ENCODE results near the gene EYA4.

EYA4 gene

DNA sequence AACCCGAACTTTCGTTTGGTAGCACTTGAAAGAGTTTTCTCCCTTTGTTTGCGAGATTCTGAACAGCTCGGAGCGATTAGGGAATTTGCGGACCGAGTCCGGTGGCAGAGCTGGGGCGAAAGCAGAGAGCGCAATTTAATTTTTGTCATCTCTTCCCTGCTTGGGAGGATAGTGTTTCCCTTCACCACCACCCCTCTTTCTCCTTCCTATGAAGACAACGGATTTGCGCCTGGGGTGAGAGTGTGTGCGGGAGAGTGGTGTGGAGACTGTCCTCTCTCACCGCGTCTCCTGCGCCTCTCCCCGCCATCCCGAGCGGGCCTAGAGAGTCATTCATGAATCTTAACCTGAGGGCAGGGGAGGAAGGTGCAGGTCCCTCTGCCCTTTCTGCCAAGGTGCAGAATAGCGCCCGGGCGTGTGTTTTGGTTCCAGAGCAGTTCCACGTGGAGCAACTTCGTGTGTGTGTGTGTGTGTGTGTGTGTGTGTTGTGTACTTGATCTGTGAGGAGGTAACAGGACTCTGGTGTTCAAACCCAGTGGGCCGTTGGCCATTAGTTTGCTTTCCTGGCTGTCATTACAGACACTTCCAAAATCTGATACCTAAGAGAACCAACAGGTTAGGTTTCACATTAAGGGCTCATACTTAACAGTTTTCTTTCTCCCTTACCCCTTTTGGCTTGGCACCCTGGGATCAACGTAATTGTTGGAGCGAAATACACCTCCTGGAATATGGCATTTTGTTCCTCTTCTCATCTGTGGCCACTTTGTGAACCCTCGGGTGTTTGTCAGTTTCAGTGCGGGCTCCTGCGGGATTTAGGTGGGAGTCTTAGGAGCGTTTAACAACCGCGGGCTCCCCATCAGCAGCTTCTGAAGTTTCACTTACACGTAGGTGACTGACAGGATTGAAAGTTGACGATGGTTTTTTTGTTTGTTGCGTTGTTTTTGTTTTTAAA, 1.8 kb downstream of the EYA4 start:
- DNase-seq: no peak

DNA sequence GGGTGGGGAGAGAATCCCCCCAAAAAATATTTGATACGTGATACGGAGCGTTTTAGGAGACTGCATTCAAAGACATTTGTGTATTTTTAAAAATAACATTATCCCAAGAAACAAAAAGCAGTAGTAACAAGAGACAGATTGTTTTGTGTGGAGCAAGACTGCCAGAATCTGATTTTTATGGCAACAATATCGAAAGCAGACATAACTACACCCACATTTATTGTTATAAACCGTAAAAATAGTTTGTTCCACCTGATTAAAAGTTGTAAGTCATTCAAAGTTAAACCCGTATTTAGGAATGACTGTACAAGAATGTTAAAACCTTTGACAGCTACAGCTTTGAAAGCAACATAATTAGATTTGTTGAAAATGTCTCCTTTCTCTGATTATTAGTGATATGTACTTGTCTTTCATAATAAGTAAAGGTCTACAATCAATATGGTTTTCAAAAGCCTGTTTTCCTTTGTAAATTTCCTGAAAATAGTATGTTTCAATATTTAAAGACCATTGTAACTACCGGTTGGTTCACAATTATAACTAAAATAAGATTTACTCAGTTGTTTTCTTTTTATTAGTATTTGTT, 2.7 kb downstream of the EYA4 start:
- no peak for DNase-seq

DNA sequence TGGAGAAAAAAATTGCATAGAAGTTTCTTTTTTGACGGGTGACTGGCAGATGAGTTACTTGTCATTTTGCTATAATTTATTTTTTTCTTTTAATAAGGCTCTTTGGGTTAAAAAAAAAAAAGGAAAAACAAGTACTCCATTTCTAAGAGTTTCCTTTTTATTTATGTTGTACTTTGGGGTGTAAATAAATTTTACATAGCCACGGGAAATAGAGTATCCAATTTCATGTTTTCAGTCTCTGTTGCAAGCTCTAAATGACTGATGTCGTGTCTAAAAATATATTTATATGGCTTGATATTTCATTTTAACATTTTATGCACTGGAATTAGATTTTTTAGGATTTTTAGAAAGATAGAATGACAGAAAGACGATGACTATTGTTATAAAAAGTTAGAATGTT, 3.4 kb downstream of the EYA4 start:
- no peak for DNase-seq

DNA sequence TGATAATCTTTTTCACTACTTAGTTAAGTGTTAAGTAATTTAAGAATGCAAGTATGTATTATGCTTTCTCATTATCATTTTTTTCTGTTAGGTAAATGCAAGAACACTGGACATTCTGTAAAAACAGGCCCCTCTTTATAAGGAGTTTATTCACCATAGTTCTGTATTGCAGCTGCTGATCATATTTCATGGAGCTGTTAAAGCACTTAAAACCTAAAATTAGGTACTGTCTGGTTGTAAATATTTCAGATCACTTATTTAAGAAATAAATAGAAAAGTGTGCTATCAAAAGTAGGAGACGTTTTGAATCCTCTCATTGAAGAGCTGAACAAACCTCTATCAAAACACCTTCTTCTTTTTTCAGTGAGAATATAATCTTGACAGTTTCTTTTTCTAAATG, 3.9 kb downstream of the EYA4 start:
- no peak for DNase-seq

DNA sequence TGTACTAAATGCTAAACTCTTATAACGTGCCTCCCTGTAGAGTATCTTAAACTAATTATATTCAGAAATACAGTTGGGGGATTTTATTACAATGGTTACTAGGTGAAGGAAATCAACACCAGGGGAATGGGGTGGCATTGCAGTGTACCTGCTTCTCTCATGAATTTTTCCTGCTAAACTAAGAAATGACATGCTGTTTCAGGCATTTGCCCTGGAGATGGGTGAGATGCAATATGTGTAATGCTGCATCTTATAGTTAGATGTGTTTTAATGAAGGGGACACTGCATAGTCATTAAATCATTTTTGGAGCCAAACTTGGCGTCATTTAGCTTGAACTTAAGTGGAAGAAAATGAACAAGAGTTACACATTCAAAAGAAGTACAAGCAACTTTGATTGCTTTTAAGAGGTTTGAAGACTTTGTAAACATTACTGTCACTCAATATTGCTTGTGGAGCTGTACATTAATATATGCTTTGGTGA, 4.3 kb downstream of the EYA4 start:
- DNase-seq: no peak

DNA sequence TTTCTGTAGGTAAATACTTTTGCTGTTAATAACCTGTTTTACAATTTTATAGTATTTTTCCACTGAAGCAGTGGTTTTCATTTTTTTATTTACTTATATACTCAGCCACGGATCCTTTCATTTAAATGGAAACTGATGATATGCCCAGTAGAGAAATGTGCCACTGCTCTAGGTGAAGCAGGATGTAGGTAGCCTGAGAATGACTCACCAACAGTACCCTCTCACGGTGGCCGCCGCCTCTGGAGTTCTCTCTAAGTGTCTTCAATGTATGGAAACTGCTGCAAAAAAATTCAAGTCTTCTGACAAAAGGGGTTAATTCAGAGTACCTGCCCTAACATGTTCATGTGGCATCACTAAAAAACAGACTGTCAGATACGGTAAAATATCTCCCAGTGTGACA, 6.4 kb downstream of the EYA4 start:
- DNase-seq: no peak

DNA sequence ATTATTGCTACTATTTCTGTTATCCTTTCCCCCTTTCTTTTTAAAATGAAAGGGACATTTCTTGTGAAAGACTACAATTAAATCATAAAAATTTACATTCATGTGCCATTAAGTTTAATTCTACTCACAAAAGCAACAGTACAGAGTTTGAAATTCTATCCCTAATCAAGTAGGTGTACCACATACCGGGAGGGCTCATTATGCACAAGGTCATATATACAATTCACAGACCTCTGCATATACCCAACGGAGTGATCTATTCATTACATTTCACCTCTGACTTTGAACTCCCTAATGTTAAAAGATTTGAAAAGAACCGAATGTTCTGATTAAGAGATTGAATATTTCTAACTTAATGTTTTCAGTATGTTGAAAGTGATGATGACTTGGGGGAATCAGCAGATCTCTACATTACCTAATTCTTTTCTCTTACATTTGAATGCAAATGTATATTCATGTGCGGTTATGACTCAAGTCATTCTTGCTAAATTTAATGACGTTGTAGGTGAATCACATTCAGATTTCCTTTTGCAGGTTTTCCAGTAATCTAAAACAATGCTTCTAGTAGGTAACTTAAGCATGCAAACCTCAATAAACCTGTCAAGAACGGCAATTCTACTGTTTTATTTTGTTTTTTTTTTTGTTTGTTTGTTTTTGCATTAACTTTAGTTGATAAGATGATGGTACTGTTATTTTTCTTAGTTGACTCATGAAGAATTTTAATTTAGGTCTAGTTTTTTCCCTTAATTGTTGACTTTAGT, 7.3 kb downstream of the EYA4 start:
- DNase-seq: no peak

DNA sequence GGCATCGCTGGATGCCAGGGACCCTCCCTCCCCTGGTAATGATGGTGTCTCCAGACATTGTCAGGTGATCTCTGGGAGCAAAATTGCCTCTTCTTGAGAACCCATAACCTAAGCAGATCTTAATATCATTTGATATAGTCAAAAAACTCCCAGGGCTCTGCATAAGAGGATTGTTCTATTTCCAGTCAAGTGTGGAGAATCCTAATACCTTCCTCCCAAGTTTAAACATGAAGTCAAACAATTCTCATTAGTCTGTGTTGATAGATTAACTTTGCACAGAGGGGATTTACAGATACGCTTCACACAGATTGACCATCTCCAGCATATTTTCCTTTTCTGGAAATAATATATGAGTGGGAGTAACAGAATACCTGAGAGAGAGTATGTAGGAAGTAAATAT, 10.5 kb downstream of the EYA4 start:
- no peak for DNase-seq

DNA sequence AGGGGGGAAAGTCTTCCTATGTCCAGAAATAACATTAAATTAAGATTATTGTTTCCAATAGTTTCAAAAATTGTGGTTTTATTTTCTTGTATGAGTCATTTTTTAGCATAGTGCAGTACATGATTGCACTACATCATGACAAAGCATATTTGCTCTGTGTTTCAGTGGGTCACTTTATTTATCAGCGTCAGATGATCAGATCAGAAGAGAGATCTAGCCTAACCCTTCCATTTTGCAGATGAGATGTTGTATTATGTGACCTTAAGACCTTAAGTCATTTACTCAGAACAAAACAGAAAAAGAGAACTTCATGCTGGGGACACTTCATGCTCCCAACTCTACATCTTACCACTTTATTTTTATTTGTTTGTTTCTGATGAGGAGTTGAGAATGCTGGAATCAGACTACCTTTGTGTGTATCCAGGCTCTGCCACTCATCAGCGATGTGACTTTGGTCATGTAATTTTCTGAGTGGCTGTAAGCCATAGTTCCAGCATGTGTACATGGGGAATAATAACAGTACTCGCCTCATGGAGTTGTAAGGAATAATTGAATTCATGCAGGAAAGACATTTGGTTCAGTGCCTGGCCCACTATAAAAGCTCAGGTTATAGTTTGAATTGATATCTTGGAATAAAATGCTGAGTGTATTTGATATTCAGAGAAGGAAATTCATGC, 13.5 kb downstream of the EYA4 start:
- no peak for DNase-seq

DNA sequence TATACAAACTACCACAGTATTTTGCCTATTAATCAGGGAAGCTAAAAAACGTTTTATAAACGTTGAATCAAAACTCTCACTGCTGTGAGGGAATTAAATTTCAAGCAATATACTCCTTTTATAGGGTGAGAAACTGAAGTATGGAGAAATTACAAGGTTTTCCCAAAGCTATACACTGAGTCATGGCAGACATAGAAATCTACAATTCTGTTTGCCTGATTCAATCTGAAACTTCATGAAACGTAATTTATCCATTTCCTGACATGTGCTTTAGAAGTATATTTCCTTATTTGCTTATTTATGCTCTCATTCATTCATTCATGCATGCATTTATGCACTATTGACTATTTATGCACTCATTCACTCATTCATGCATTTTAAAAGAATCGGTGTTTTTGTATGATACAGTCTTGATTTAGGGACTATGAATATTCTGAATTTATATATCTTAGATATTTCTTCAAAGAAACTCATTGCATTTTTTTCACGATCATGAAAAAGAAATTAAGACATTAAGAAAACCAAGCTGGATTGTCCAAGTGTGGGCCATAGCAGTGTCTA, 16.5 kb downstream of the EYA4 start:
- DNase-seq: no peak

DNA sequence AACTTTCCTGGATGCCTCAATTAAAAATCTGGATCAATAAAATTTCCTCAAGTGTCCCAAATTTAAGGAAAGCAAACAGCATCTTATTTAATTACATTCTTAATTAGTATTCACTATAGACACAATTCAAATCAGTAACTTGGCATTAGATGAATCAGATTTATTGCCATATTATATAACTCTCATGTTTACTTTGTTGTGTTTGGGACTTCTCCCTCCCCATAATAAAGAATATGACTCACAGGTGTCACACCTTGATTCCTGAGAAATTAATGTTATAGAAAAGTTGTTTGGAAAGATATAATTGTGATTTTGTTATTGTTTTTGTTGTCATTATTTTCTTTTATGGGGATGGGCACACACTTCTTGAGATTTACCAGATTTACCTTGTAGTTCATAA, 18.4 kb downstream of the EYA4 start:
- DNase-seq: no peak

DNA sequence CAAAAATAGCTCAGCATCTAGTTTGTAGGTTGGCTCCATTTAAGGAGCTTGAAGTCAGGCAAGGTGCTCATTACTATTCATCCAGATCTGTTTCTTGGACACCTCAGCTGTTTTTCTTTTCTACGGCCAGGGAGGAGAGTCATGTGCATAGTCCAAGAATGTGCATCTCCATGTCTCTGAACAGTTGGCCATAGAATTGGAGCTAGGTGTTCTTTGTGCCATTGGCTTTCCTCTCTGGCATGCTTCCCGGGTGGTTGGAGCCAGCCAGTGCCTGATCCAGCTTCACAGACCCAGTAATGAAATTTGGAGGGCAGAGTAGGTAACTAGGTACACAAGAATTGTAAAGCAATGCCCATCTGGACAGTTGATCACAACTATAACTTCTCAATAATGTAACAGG, 21.6 kb downstream of the EYA4 start:
- no peak for DNase-seq

DNA sequence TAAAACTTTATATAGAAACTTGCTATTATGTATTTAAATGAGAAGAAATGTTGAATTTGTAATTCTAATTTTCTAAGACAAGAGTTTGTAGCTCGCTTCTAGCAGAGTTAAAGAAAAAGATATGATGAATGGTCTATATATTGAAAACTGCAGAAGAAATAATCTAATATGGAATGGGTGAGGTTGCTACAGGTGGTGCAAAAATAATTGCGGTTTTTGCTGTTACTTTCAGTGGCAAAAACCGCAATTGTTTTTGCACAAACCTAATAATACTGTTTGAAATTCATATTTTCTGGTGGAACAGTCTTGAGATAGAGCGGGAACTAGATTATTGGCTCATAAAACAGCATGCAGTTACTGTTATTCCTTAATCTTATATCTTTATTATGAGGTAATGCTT, 23.9 kb downstream of the EYA4 start:
- DNase-seq: no peak

DNA sequence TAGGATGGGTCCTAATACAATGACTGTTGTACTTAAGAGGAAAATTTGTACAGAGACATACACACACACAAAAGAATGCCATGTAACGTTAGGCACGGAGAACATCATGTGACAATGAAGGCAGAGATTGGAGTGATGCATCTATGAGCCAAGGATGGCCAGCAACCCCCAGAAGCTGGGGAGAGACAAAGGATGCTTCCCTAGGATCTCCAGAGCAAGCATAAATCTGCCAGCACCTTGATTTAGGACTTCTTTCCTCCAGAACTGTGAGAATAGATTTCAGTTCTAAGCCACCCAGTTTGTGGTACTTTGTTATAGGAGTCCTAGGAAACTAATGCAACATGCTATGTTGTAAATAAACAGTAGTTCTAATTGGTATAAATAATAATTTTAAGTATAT, 25.0 kb downstream of the EYA4 start:
- no peak for DNase-seq

DNA sequence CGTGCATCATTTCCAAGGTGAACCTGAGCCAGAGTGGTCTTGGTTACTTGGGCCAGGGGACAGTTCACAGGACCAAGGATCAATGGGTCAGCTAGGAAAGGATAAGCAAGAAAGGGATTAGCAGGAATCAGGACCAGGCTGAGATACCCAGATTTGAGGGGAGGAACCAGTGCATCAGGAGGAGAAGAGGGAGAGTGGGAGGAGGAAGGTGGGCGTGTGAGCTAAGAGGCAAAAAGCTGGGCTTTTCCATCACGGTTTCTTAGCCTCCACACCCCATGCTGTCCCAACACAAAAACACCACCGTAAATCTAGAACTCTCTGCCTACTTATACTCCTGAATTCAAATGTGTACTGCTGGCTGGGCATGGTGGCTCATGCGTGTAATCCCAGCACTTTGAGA, 27.5 kb downstream of the EYA4 start:
- DNase-seq: no peak

DNA sequence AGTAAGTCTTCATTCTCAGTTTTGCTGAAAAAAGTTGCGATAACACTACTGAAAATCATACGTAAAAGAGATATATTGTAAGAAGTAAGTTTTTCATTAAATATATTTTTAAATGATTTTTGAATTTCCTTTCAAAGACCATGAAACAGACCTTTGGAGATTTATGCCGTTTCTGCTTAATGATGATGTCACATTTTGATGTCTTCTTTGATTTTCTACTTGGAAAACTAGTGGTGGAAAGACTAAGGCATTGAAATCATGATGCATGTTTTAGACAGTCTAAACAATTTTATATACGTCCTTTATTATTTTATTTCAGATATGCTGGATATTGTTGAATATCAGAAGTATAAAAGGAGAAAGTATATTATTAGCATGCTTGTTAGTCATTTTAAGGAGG, 33.7 kb downstream of the EYA4 start:
- DNase-seq: no peak

DNA sequence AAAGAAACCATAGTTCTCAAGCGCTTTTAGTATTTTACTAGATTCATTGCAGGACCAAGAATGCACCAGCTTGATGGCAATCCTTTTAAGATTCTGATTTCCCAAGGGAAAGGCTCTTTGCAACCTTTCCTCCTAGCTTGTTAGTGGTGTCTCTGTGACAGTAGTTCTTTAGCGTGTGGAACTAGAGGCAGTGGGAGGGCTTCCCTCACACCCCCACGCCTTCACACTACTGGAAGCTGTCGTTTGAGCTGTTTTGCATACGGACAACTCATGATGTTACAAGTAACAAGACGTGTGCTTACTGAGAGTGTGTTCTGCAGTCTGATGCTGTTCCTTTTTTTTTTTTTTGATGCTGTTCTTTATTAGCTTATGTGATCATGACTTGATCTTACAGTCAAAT, 34.1 kb downstream of the EYA4 start:
- DNase-seq: no peak

DNA sequence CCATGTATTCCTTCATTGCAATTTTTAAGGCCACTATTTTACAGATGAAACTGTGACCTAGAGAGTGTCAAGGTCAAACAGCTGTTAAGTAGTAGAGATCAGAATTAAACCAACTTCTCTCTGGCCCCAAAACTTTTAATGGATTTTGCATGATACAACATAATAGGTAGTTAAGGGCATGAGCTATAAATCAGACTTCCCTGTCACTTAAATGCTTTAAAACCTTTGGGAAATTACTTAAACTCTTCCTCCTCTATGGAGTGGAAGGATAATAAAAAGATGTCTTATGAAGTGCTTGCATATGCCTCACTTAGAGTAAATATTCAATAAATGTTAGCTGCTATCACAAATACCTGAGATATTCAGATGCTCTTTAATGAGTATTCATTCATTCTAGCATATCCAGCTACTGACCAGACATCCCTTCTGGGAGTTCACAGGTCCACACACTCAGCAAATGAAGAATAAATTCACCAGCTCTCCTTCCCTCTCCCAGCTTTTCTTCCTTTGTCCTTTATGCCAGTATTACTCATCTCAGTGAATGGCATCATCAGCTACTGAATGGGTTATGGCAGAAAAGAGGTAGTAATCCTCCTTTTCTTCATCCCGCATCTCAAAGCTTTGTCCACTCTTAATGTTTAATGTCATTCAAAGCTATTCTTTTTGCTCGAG, 36.2 kb downstream of the EYA4 start:
- no peak for DNase-seq

DNA sequence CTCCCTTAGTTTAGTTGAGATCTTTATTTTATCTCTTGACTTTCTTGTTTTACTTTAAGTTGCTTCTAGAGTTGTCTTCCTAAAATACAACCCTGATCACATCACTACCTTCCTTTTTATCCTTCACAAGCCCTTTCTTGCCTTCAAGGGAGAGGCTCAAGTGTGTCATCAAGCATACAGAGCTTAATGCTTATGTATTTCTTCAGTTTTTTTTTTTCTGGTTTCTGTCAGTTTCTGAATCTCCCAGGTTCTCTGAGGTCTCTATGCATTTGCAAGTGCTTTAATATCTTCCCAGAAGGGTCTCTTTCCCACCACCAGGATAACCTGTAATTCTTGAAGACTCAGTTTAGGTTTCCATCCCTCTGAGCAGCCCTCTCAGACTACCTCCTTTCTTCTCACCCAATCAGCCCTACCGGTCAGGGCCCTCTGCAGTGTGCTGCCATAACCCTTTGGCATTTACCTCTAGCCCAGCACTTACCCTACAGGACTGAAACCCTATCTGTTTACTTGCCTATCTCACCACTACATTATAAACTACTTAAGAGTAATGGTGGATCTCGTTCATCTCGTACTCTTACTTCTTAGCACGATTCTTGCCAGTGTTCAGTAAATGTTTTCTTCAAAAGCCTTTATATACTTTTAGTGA, 36.9 kb downstream of the EYA4 start:
- no peak for DNase-seq

DNA sequence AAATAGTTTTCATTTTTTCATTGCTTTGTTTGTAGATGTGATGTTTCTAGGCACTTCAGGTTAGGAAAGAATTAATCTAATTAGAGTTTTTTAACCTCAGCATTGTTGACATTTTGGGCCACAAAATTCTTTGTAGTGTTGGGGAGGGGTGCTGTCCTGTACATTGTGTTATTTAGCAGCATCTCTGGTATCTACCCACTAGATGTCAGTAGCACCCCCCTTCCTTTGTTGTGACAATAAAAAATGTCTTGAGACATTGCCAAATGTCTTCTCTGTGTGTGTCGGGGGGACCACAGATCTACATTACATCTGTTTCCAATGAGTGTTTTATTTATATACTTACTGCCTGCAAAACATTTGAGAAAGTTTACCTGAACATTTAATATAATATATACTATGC, 45.6 kb downstream of the EYA4 start:
- DNase-seq: no peak

DNA sequence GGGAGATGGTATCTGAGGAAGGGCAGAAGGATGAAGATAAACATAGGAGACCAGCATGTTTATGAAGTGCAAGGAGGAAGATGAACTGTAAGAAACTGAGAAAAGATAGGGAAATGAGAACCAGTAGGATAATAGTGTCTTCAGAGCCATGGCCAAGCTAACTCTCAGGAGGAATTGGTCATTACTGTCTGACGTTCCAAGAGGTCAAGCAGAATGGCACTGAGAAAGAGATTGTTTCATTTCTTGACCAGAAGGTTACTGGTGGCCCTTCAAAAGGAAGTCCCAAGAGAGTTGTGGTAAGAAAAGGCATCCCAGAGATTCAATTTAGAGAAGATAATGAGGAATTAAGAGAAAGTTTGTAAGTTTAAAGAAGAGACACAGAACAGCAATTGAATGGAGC, 47.5 kb downstream of the EYA4 start:
- DNase-seq: no peak
